ENCODE data around the gene LIFR. TPM values are rescaled to one million over a fixed set of nuclear protein-coding genes. Genes with fewer than 3 reads are reported as not detected.

Gene LIFR
- total RNA-seq, 6 experiments from 2014 or later: 4.7 to 7.1 (median 5.4) TPM

DNA sequence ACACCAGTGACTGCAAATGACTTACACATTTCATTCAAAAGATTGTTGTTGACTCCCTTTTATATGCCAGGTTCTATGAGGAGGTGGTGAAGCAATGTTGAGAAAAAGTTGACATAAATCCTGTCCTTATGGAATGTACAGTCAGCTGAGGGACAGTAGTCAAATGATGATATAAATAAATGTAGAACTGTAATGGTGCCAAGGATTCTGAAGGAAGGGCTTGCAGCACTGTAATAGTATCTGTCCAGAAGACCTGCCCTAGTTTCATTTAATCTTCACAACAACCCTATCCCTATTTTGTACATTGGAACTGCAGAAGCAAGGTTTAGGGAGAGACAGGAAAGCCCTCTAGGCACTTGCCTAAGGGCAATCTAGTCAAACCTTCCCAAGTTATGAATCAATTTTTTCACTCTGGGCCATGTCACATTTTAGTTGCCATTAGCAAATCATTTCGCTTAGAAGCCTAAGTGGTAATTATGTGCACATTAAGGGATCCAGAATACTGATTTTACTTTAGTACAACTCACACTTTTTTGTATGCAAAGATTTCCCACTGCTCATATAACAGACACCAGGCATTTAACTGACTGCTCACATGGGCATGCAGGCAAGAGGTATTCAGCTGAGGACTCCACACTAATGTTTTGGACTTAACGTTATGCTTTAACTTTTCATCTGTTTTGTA lies 34.5 kb upstream of the LIFR start:
- TF ChIP-seq, protein P1, sequence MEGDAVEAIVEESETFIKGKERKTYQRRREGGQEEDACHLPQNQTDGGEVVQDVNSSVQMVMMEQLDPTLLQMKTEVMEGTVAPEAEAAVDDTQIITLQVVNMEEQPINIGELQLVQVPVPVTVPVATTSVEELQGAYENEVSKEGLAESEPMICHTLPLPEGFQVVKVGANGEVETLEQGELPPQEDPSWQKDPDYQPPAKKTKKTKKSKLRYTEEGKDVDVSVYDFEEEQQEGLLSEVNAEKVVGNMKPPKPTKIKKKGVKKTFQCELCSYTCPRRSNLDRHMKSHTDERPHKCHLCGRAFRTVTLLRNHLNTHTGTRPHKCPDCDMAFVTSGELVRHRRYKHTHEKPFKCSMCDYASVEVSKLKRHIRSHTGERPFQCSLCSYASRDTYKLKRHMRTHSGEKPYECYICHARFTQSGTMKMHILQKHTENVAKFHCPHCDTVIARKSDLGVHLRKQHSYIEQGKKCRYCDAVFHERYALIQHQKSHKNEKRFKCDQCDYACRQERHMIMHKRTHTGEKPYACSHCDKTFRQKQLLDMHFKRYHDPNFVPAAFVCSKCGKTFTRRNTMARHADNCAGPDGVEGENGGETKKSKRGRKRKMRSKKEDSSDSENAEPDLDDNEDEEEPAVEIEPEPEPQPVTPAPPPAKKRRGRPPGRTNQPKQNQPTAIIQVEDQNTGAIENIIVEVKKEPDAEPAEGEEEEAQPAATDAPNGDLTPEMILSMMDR (IDR thresholded peaks at IDR 0.05): no peak
- H3K36me3 Mint-ChIP-seq (ENCODE audit: low read depth): no peaks in the 10 kb centered on the region
- no peak overlapping the region for H3K4me3 Mint-ChIP-seq
- peaks cover 21% of the 10 kb centered on the region for H3K4me1 Mint-ChIP-seq (ENCODE audit: low read depth)
- H3K27ac Mint-ChIP-seq: no peak overlapping the region
- DNase-seq: no peak
- H3K27me3 Mint-ChIP-seq (ENCODE audit: insufficient read depth): peaks cover 13% of the 10 kb centered on the region; the same call in 1 of the 2 replicates
- H3K9me3 Mint-ChIP-seq: no peaks in the 10 kb centered on the region

DNA sequence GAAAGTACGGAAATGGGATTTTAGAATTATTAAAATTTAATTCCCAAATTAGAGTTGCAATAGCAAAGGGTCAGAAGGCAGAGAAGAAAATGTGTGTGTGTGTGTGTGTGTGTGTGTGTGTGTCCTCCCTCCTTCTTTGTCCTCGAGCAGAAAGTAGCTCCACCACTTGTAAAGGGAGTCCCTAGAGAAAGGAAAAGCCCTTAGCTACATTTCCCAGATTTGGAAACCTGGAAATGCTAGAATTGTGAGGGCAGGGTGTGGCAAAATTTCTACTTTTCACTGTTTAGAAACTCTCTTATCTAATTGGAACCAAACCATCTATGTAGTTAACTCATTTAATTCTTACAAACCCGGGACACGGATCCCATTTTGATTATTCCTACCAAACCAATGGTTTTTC lies 33.2 kb upstream of the LIFR start:
- peaks cover 17% of the 10 kb centered on the region; the same call in 1 of the 2 replicates for H3K27me3 Mint-ChIP-seq (ENCODE audit: insufficient read depth)
- H3K4me3 Mint-ChIP-seq: no peak overlapping the region

DNA sequence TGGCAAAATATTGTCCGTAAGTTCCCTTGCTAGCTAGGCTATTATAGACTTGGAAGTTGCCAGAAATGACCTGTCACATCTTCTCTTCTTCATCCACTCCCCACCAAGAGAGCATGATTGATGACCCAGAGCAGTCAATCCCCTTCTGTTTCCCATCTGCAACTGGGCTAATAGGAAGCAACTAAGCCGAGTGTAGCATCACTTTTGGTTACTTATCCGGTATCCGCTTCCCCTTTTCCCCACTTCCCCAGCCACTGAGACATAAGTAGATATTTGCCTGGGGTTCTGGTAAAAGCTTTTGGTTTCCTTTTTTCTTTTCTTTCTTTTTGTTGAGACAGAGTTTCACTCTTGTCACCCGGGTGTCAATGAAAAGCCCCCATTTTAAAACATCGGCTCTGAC lies 29.4 kb upstream of the LIFR start:
- Mint-ChIP-seq H3K9me3 (no peaks in the 10 kb centered on the region), H3K27me3 (ENCODE audit: insufficient read depth) (peaks cover 24% of the 10 kb centered on the region), H3K27ac (no peak overlapping the region), H3K4me1 (ENCODE audit: low read depth) (peaks cover under 1% of the 10 kb centered on the region; the same call in 1 of the 2 replicates), H3K36me3 (ENCODE audit: low read depth) (no peaks in the 10 kb centered on the region), H3K4me3 (no peak overlapping the region)
- TF ChIP-seq, protein P1 (IDR thresholded peaks at IDR 0.05): no peak
- DNase-seq: no peak

More for the DNA sequence above, 33.2 kb upstream of the LIFR start:
- DNase-seq: no peak
- Mint-ChIP-seq H3K9me3 (no peaks in the 10 kb centered on the region), H3K4me1 (ENCODE audit: low read depth) (peaks cover 12% of the 10 kb centered on the region), H3K27ac (no peak overlapping the region), H3K36me3 (ENCODE audit: low read depth) (no peaks in the 10 kb centered on the region)
- TF ChIP-seq, protein P1 (IDR thresholded peaks at IDR 0.05): no peak

DNA sequence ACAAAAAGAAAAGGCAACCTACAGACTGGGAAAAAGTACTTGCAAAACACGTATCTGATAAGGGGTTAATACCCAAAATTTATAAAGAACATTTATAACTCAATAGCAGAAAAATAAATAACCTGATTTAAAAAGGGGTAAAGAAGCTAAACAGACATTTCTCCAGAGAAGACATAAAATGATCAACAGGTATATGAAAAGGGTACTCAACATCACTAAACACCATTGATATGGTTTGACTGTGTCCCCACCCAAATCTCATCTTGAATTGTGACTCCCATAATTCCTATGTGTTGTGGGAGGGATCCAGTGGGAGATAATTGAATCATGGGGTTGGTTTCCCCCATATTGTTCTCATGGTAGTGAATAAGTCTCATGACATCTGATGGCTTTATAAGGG lies 27.1 kb upstream of the LIFR start:
- Mint-ChIP-seq H3K4me1 (ENCODE audit: low read depth) (no peaks in the 10 kb centered on the region), H3K27me3 (ENCODE audit: insufficient read depth) (peaks cover 31% of the 10 kb centered on the region), H3K27ac (no peak overlapping the region), H3K36me3 (ENCODE audit: low read depth) (no peaks in the 10 kb centered on the region), H3K9me3 (no peaks in the 10 kb centered on the region), H3K4me3 (no peak overlapping the region)
- TF ChIP-seq, protein P1 (IDR thresholded peaks at IDR 0.05): no peak
- no peak for DNase-seq

DNA sequence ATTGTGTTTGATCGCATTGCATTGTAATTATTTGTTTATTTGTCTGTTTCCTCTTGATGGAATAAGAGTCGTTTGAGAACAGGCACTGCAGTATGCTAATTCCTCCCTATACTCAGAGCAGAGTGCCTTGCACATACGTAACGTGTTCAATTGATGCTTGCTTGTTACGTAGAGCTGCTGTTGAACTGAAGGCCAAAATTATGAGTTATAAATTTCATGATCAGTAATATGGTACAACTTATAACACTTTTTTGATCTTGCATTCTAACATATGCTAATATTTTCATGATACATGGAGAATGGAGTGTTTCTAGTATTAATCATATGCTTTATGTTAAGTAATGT lies 26.5 kb upstream of the LIFR start:
- H3K9me3 Mint-ChIP-seq: no peaks in the 10 kb centered on the region
- TF ChIP-seq, protein P1 (IDR thresholded peaks at IDR 0.05): no peak
- H3K4me1 Mint-ChIP-seq (ENCODE audit: low read depth): no peaks in the 10 kb centered on the region
- H3K4me3 Mint-ChIP-seq: no peak overlapping the region
- DNase-seq: no peak
- peaks cover 35% of the 10 kb centered on the region for H3K27me3 Mint-ChIP-seq (ENCODE audit: insufficient read depth)
- H3K27ac Mint-ChIP-seq: no peak overlapping the region
- H3K36me3 Mint-ChIP-seq (ENCODE audit: low read depth): no peaks in the 10 kb centered on the region
